GM23248 (cell line): ENCODE results near the gene ATE1.
"Not testable (repeated sequence)": the region's sequence is repeated elsewhere in the genome, so short reads cannot be mapped to it uniquely, and the experiment has no call there.

Experiments
- EZH2 ChIP-seq: fragments of 200-600 bp; sonication (generic); IDR thresholded peaks from 2 replicates; pipeline ENCODE4 v1.6.1; 2018; ENCODE audit warnings: antibody characterized with exemption, mild to moderate bottlenecking; ENCODE audit not compliant: insufficient read depth, poor library complexity, severe bottlenecking
- EZH2phosphoT487 ChIP-seq: fragments of 200-600 bp; sonication (generic); IDR thresholded peaks from 2 replicates; pipeline ENCODE4 v1.6.1; 2018; ENCODE audit warnings: antibody characterized with exemption, moderate library complexity, mild to moderate bottlenecking, low read depth; ENCODE audit not compliant: insufficient read depth

GRCh38 chr10:121930268-121931085, 2.6 kb upstream of the ATE1 start:
- TF ChIP-seq EZH2phosphoT487, EZH2: not testable (repeated sequence)
